Smooth muscle cell (in vitro differentiated cells): Measurements from ENCODE around the gene ZBTB34. TPM values are rescaled to one million over a fixed set of nuclear protein-coding genes. Genes with fewer than 3 reads are reported as not detected.

Source experiments
- DNase-seq: peaks from one replicate; lab custom pipeline; 2025; ENCODE audit not compliant: unreplicated experiment; lab: John Stamatoyannopoulos, UW
- H2AFZ ChIP-seq: fragments of 200-600 bp; sonication (generic); 2 replicates; pipeline ENCODE4 v1.6.0; 2016; ENCODE audit warnings: antibody characterized with exemption, low read depth, mild to moderate bottlenecking
- H3F3A ChIP-seq: fragments of 200-600 bp; sonication (generic); 2 replicates; pipeline ENCODE4 v1.6.0; 2017; ENCODE audit warnings: antibody characterized with exemption, low read depth
- H3K27ac ChIP-seq: fragments of 200-600 bp; sonication (generic); 2 replicates; pipeline ENCODE4 v1.5.1; 2016; ENCODE audit warnings: low read depth, mild to moderate bottlenecking
- H3K27me3 ChIP-seq: fragments of 200-600 bp; sonication (generic); 2 replicates; pipeline ENCODE4 v1.6.1; 2016; ENCODE audit warnings: low read depth, mild to moderate bottlenecking
- H3K36me3 ChIP-seq: fragments of 200-600 bp; sonication (generic); 2 replicates; pipeline ENCODE4 v1.5.1; 2016; ENCODE audit warnings: low read depth
- H3K4me1 ChIP-seq: fragments of 200-600 bp; sonication (generic); 2 replicates; pipeline ENCODE4 v1.5.1; 2016; ENCODE audit warnings: low read depth
- H3K4me2 ChIP-seq: fragments of 200-600 bp; sonication (generic); 2 replicates; pipeline ENCODE4 v1.6.0; 2016; ENCODE audit warnings: mild to moderate bottlenecking
- H3K4me3 ChIP-seq: fragments of 200-600 bp; sonication (generic); 2 replicates; pipeline ENCODE4 v1.5.1; 2016; ENCODE audit warnings: mild to moderate bottlenecking
- H3K79me2 ChIP-seq: fragments of 200-600 bp; sonication (generic); 2 replicates; pipeline ENCODE4 v1.6.0; 2016; ENCODE audit warnings: low read depth, mild to moderate bottlenecking
- H3K9ac ChIP-seq: fragments of 200-600 bp; sonication (generic); 2 replicates; pipeline ENCODE4 v1.6.0; 2016; ENCODE audit warnings: low read depth
- H3K9me3 ChIP-seq: fragments of 200-600 bp; sonication (generic); replicated peaks from 2 replicates; pipeline ENCODE4 v1.5.1; 2016; ENCODE audit warnings: low read depth
- H4K20me1 ChIP-seq: fragments of 200-600 bp; sonication (generic); 2 replicates; pipeline ENCODE4 v1.6.0; 2016; ENCODE audit warnings: low read depth
- WGBS: methylation state at CpG from one replicate; pipeline ENCODE4 v1.1.7; 2016; ENCODE audit warnings: low lambda C conversion rate; 5-methylcytosine and 5-hydroxymethylcytosine counted together
- polyA plus RNA-seq: library from polyadenylated mRNA; unstranded; fragments of >200 nt; fragmentation: Nextera tagmentation; extraction: Ambion mirVana; gene quantifications from 2 replicates; pipeline ENCODE4 v1.2.1, GENCODE V29; 2016
- total RNA-seq: library from RNA; depleted of rRNA; stranded (reverse); fragments of >200 nt; gene quantifications from 2 replicates; pipeline ENCODE4 v1.2.3, GENCODE V29; 2014
- TF ChIP-seq, protein P1 (sequence below): fragments of 200-600 bp; sonication (generic); IDR thresholded peaks from 2 replicates; pipeline ENCODE4 v1.5.1; 2017; ENCODE audit warnings: borderline replicate concordance, mild to moderate bottlenecking, antibody characterized with exemption; ENCODE audit not compliant: insufficient read depth, poor library complexity, severe bottlenecking

Gene ZBTB34
- total and polyA plus RNA-seq, 2 experiments from 2014 or later, result 6.3 to 17.8 TPM

DNA sequence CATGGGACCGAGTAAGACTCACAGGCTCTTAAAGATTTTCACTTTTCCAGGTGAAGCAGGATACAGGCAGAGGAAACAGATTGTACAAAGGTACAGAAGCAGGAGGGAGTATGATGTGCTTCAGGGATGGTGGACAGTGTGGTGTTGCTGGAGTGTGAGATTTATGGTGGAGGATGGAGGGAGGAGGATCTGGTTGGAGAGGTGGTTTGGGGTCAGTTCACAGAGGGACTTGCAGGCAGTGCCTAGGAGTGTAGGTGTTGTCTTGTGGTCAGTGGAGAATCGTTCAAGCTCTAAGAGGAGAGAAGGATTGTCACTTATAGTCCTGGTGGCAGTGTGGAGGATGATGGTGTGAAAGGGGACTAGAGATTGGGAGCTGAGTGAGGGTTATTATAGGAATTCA is 65.9 kb downstream of the ZBTB34 start:
- no peaks in the 10 kb centered on the region for H3K36me3 ChIP-seq
- DNase-seq, result no peak
- H3K79me2 ChIP-seq, result no peaks in the 10 kb centered on the region
- H3K9ac ChIP-seq, result no peak overlapping the region
- H3K27me3 ChIP-seq, result peaks cover 30% of the 10 kb centered on the region
- no peak overlapping the region for H3K27ac ChIP-seq
- WGBS, result 90% methylated on average over 2 of the region's 2 CpGs
- H3K4me1 ChIP-seq, result peaks cover 8% of the 10 kb centered on the region
- no peaks in the 10 kb centered on the region for H3K9me3 ChIP-seq
- TF ChIP-seq, protein P1, sequence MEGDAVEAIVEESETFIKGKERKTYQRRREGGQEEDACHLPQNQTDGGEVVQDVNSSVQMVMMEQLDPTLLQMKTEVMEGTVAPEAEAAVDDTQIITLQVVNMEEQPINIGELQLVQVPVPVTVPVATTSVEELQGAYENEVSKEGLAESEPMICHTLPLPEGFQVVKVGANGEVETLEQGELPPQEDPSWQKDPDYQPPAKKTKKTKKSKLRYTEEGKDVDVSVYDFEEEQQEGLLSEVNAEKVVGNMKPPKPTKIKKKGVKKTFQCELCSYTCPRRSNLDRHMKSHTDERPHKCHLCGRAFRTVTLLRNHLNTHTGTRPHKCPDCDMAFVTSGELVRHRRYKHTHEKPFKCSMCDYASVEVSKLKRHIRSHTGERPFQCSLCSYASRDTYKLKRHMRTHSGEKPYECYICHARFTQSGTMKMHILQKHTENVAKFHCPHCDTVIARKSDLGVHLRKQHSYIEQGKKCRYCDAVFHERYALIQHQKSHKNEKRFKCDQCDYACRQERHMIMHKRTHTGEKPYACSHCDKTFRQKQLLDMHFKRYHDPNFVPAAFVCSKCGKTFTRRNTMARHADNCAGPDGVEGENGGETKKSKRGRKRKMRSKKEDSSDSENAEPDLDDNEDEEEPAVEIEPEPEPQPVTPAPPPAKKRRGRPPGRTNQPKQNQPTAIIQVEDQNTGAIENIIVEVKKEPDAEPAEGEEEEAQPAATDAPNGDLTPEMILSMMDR, result no peak
- no peak overlapping the region for H3K4me3 ChIP-seq
- no peak overlapping the region for H2AFZ ChIP-seq
- H3K4me2 ChIP-seq, result no peak overlapping the region
- H4K20me1 ChIP-seq, result no peaks in the 10 kb centered on the region
- no peaks in the 10 kb centered on the region for H3F3A ChIP-seq

DNA sequence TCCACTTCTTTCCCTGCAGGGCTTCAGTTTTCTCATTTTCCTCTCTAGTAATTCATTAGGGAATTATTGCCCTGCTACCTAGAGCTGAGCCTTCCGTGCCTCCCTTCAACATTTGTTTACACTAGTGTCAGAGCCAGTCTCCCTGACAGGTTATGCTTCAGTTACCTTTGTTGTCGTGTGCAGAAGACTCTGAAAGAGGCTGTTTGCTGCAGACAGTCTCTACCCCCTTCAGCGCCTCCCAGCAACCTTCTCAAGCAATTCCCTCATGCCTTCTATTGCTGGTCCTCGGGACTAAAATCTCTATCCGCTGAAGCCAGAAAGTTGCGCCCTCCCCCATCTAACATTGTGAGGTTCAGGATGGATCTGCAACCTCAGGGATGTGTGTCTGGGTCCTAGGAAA is 67.0 kb downstream of the ZBTB34 start:
- H3K9me3 ChIP-seq, result no peaks in the 10 kb centered on the region

DNA sequence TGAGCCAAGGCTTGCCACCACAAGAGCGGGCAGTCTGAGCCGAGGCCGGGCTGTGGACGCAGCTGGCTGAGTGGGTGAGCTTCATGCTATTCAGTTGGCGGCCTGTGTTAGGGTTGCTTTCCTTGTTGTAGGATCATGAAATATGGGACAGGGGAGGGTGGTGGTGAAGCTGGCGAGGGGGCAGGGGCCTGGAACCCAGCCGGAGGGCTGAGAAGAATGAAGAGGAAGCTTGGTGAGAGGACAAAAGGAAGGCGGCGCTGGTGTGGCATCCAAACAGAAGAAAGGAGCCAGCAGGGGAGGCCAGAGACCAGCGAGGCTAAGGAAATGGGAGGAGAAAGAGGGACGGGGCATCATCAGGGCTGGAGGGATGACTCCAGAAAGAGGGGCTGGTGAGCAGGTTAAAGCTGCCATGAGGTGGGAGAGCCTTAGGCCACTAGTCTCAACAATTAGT is 72.5 kb downstream of the ZBTB34 start:
- H3K9me3 ChIP-seq, result no peaks in the 10 kb centered on the region
- no peak overlapping the region for H3K4me3 ChIP-seq
- DNase-seq, result no peak
- H3K4me2 ChIP-seq, result no peak overlapping the region
- no peak overlapping the region for H2AFZ ChIP-seq
- no peaks in the 10 kb centered on the region for H4K20me1 ChIP-seq
- H3K36me3 ChIP-seq, result no peaks in the 10 kb centered on the region
- no peak overlapping the region for H3K27ac ChIP-seq
- peaks cover 5% of the 10 kb centered on the region for H3K4me1 ChIP-seq
- no peaks in the 10 kb centered on the region for H3F3A ChIP-seq
- H3K27me3 ChIP-seq, result peaks cover 13% of the 10 kb centered on the region
- WGBS, result 76% methylated on average over 10 of the region's 11 CpGs
- TF ChIP-seq, protein P1, result no peak
- H3K9ac ChIP-seq, result no peak overlapping the region
- H3K79me2 ChIP-seq, result no peaks in the 10 kb centered on the region

More for the DNA sequence above, 67.0 kb downstream of the ZBTB34 start:
- no peak overlapping the region for H3K4me3 ChIP-seq
- H3K27ac ChIP-seq, result no peak overlapping the region
- H4K20me1 ChIP-seq, result no peaks in the 10 kb centered on the region
- no peak for DNase-seq
- H3K4me2 ChIP-seq, result no peak overlapping the region
- H3F3A ChIP-seq, result no peaks in the 10 kb centered on the region
- no peak overlapping the region for H3K9ac ChIP-seq
- H3K79me2 ChIP-seq, result no peaks in the 10 kb centered on the region
- no peaks in the 10 kb centered on the region for H3K36me3 ChIP-seq
- H2AFZ ChIP-seq, result no peak overlapping the region
- TF ChIP-seq, protein P1, result no peak
- 79% methylated on average over 6 of the region's 6 CpGs for WGBS
- peaks cover 30% of the 10 kb centered on the region for H3K27me3 ChIP-seq
- peaks cover 8% of the 10 kb centered on the region for H3K4me1 ChIP-seq

DNA sequence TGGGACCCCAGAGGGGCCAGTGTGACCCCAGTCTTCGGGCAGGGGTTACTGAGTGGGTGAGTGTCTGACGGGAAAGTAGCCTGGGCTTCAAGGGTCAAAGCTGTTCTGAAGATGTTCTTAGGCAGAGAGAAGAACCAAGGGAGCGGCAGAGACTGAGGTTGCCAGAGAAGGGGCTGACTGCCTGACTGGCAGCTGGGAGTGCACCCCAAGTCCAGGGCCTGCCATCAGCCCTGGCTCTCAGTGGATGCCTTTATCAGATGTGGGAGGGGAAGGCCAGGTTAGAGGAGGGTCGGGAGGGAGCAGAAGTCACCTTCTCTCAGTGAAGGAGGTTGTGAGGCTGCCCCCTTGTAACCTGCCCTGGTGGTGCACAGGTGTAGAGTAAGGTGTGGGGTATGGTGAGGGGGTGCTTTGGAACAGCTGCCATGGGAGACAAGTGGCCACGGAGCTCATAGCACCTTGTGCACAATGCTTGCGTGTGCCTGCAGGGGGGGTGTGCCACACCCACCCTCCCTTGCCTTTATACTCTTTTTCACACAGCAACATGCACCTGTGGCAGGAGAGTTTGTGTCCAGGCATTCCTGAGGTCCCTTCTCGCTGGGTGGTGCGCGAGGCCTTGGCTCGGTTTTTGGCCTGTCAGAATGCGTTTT is 73.0 kb downstream of the ZBTB34 start:
- no peak overlapping the region for H3K27ac ChIP-seq
- TF ChIP-seq, protein P1, result no peak
- no peaks in the 10 kb centered on the region for H3K36me3 ChIP-seq
- no peaks in the 10 kb centered on the region for H4K20me1 ChIP-seq
- H3K4me2 ChIP-seq, result no peak overlapping the region
- no peak for DNase-seq
- no peaks in the 10 kb centered on the region for H3F3A ChIP-seq
- H3K4me1 ChIP-seq, result peaks cover 3% of the 10 kb centered on the region
- no peaks in the 10 kb centered on the region for H3K9me3 ChIP-seq
- 85% methylated on average over 11 of the region's 11 CpGs for WGBS
- no peak overlapping the region for H3K4me3 ChIP-seq
- H3K9ac ChIP-seq, result no peak overlapping the region
- H2AFZ ChIP-seq, result no peak overlapping the region
- no peaks in the 10 kb centered on the region for H3K79me2 ChIP-seq
- H3K27me3 ChIP-seq, result peaks cover 7% of the 10 kb centered on the region
